Stimulated activated CD4-positive, alpha-beta T cell treated with anti-CD3 and anti-CD28 coated beads, TNF-alpha, amount 100 ng/mL, for 1 hour (primary cell): ENCODE measurements around the gene SOD3.

Source experiments
- DNase-seq, 3 donors: peaks; one replicate each; pipeline ENCODE4 v3.0.0-alpha.2; 2020; ENCODE audit warnings: low read depth in 3 of 3, low spot score in 1 of 3

The SOD3 gene

GRCh38 chr4:24775032-24775605, 20.3 kb upstream of the SOD3 start:
- DNase-seq, result no peak

DNA sequence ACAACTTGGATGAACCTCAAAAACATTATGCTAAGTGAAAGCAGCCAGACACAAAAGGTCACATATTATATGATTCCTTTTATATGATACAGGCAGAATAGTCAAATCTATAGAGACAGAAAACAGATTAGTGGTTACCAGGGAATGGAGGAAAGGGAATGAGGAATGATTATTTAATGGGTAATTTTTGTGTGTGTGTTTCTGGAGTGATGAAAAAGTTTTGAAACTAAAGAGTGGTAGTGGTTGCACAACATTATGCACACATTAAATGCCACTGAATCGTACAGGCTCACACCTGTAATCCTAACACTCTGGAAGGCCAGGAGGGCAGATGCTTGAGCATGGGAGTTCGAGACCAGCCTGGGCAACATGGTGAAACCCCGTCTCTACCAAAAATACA, 19.6 kb upstream of the SOD3 start:
- DNase-seq, result no peak

GRCh38 chr4:24777536-24778463, 17.6 kb upstream of the SOD3 start:
- DNase-seq, result no peak

GRCh38 chr4:24778464-24779225, 16.7 kb upstream of the SOD3 start:
- DNase-seq, result no peak

DNA sequence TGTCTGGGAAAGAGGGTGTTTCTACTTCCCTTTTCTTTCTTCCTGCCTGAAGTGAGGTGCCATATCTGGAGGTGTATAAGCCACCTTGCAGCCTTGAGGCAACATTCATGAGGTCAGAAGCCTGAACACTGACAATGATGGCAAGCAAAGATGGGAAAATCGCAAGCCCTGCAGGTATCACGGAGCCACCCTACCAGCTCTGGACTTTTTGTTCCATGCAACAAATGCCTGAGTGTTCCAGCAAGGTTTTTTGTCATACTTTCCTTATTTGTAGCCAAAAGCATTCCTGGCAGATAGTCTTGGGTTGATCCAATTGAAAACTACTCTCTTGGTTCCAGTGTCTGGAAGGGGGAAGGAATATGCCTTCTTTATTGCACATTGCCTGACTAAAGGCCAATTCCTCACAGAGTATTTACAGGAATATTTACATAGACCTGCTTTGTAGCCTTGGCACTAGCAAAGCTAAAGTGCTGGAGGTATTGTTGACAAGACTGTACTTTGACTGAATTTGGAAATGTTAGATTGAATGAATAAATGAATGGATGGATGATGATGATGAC, 14.4 kb upstream of the SOD3 start:
- no peak for DNase-seq

GRCh38 chr4:24781999-24782745, 13.2 kb upstream of the SOD3 start:
- DNase-seq, result no peak

DNA sequence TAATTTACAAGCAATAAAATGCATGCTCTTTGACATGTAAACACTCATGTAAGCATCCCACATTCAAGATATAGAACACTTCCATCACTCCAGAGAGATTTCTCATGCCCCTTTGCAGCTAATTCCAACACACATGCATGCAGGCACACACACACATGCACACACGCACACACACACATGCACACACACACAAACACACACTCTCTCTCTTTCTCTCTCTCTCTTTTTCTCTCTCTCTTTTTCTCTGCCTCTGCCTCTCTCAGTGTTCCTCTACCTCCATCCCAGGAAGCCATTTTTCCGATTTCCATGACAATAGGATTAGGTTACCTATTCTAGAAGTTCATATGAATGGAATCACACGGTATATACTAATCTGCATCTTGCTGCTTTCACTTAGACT, 11.9 kb upstream of the SOD3 start:
- no peak for DNase-seq

DNA sequence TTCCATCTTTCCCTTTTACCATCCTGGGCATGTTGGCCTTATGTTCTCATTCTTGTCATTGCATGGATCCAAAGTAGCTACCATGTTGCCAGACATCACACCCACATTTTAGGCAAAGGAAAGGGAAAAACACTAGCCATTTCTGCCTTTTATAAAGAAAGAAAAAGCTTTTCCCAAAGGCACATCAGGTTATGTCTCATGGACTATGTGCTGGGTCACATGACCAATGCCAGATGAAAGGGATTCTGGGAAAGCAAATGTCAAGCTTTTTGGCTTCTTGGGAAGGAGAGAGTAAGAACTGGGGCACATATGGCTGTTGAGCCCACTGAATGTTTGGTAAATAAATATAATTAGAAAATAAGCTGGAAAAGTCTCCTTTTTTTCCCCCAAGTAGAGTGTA, 4.3 kb upstream of the SOD3 start:
- no peak for DNase-seq

DNA sequence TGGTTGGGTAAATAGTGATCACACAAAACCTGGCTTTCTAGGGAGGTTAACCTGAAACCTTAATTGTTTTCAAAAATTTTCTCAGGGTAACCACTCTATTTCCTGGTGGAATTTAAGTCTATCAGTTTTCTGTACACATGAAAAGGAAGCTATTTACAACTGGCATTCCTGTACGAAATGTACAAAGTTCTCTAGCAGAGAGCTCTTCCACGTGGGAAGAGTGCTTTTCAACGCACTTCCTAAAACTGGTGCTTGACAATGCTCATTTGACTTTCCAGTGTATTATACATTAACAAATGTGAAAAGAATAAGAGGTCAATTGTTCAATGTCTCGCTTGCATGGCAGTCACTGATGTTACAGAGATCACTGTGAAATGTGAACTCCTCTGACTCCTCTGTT, 2.8 kb upstream of the SOD3 start:
- no peak for DNase-seq

DNA sequence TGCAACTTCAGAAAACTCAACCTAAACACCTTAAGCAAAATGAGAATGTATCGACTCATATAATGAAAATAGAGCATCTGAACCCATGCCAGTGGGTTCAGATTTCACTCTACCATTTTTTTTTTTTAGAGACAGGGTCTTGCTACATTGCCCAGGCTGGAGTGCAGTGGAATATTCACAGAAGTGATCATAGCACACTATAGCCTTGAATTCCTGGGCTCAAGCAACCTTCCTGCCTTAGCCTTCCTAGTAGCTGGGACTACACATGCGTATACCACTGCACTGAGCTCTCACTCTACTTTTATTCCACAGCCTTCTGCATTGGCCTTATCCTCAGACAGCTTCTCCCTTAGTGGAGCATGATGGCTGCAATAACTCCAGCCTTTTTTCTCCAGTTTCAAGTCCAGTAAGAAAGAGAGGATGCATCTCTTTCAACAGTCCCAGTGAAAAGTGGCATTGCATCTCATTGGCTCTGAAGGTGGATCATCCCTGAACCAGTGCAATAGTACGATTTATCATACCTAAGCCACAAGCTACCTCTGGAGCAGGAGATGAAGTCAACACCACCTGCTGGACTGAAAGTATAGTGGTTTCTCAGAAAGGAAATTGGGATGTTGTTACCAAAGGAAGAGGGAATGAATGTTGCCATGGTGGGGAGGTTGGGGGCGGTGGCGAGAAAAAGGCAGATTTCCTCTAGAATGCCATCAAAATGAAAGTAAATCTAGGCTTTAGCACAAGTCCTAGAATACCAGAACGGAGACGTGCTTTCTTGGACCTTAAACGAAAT, 2.0 kb upstream of the SOD3 start:
- no peak for DNase-seq

- no peak for DNase-seq
Measured at GRCh38 chr4:24794051-24794450, 1.3 kb upstream of the SOD3 start.

DNA sequence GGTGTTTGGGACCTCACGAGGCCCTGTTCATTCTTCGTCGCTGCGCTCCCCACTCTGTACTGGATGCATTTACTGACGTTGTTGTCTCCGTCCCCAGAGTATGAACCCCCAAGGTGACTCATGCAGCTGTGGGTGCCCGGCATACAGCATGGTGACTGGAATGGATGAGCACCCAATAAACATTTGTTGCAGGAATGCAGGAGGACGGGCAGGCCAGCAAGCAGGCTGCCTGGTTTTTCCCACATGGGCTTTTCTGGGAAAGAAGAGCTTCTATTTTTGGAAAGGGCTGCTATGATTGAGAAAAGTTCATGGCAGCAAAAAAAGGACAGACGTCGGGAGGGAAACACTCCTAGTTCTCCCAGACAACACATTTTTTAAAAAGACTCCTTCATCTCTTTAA, 893 bp upstream of the SOD3 start:
- DNase-seq, result no peak

DNA sequence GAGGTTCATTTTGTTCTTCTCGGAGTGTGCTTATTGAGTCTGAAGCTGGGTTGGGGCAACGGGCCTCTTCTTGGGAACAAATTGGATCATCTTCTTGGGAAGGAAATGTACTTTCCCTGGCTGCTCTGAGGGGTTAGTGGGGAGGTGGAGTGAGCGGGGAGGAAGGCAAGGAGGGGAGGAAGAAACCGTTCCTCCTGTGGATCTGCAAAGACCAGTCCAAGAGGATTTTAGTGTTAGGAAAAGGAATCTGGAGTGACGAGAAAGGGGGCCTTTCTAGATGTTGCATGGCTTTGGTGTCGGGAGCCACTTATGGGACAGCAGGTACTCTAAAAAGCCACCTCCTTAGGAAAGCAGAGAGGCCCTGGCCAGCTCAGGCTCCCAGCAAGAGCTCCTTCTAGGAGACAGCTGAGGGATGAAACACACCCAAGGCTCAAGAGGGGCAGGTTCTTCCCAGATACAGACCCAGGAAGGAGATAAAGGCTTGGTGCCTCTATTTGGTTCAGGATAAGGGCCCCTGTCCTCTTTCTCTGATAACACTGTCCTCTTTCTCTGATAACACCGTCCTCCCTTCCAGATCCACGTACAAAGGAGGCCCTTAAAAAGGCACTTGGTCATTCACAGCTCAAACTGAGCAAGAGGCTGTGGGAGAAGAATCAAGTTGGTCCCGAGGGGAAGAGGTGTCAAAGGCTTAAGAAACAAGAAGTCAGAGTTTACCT, 451 bp downstream of the SOD3 start:
- no peak for DNase-seq

DNA sequence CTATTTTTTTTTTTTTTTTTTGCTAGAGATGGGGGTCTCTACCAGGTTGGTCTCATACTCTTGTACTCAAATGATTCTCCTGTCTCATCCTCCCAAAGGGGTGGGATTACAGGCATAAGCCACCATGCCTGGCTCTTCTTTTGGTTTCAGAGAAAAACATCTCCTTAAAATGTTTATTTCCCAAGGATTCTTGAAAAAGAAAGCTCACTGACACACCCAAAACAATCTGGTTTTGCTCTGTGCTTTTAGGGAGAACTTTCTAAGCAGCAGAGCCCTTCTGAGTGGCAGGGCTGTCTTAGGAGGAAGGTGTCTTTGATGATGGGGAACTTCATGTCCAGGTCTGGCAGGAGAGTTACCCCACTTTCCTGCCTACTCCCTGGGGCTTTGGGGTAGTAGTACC, 1.2 kb downstream of the SOD3 start:
- no peak for DNase-seq

GRCh38 chr4:24798036-24798610, 2.8 kb downstream of the SOD3 start:
- no peak for DNase-seq

DNA sequence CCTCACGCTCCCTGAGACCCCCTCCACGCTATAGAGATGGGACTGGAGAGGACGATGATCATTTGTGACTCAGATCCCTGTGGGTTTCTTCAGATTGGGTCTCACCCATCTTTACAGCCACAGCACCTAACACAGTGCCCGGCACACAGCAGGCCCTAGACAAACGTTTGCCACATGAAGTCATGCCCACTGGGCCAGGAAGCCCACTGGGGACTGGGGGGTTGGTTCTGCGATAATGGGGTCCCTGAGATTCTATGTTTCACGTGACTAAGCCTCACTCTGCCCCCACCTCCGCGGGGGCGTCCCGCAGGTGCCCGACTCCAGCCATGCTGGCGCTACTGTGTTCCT, 3.8 kb downstream of the SOD3 start:
- DNase-seq, result no peak

DNA sequence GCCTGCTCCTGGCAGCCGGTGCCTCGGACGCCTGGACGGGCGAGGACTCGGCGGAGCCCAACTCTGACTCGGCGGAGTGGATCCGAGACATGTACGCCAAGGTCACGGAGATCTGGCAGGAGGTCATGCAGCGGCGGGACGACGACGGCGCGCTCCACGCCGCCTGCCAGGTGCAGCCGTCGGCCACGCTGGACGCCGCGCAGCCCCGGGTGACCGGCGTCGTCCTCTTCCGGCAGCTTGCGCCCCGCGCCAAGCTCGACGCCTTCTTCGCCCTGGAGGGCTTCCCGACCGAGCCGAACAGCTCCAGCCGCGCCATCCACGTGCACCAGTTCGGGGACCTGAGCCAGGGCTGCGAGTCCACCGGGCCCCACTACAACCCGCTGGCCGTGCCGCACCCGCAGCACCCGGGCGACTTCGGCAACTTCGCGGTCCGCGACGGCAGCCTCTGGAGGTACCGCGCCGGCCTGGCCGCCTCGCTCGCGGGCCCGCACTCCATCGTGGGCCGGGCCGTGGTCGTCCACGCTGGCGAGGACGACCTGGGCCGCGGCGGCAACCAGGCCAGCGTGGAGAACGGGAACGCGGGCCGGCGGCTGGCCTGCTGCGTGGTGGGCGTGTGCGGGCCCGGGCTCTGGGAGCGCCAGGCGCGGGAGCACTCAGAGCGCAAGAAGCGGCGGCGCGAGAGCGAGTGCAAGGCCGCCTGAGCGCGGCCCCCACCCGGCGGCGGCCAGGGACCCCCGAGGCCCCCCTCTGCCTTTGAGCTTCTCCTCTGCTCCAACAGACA, 4.4 kb downstream of the SOD3 start:
- no peak for DNase-seq

DNA sequence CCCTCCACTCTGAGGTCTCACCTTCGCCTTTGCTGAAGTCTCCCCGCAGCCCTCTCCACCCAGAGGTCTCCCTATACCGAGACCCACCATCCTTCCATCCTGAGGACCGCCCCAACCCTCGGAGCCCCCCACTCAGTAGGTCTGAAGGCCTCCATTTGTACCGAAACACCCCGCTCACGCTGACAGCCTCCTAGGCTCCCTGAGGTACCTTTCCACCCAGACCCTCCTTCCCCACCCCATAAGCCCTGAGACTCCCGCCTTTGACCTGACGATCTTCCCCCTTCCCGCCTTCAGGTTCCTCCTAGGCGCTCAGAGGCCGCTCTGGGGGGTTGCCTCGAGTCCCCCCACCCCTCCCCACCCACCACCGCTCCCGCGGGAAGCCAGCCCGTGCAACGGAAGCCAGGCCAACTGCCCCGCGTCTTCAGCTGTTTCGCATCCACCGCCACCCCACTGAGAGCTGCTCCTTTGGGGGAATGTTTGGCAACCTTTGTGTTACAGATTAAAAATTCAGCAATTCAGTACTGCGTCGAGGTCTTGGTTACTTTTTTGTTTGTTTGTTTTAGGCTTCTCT, 5.0 kb downstream of the SOD3 start:
- DNase-seq, result no peak
